ENCODE measurements around the gene LRFN2. TPM values are rescaled to one million over a fixed set of nuclear protein-coding genes. Genes with fewer than 3 reads are reported as not detected.

The LRFN2 gene
- total RNA-seq, 1 donor from 2014 or later = not detected

GRCh38 chr6:40378071-40378724 lies 209.0 kb downstream of the LRFN2 start:
- DNase-seq = no peak
- no peaks in the 10 kb centered on the region for H3K9me3 ChIP-seq (replicated peaks)
- H3K4me3 ChIP-seq = no peak overlapping the region
- no peaks in the 10 kb centered on the region for H3K4me1 ChIP-seq
- no peaks in the 10 kb centered on the region for H3K36me3 ChIP-seq
- no peak for TF ChIP-seq CTCF (IDR thresholded peaks at IDR 0.05; ENCODE audit: borderline replicate concordance)
- peaks cover 19% of the 10 kb centered on the region for H3K27me3 ChIP-seq (ENCODE audit: low read depth)
- H3K27ac ChIP-seq (replicated peaks) = no peak overlapping the region
- intact Hi-C loops (cut with micrococcal nuclease) = no loop called here

- no peaks in the 10 kb centered on the region for H3K4me1 ChIP-seq
- H3K9me3 ChIP-seq (replicated peaks) = no peaks in the 10 kb centered on the region
- no peak for TF ChIP-seq CTCF (IDR thresholded peaks at IDR 0.05; ENCODE audit: borderline replicate concordance)
- no peaks in the 10 kb centered on the region for H3K36me3 ChIP-seq
- peaks cover 12% of the 10 kb centered on the region for H3K27me3 ChIP-seq (ENCODE audit: low read depth)
- H3K4me3 ChIP-seq = no peak overlapping the region
- no peak overlapping the region for H3K27ac ChIP-seq (replicated peaks)
- no peak for DNase-seq
- intact Hi-C loops (cut with micrococcal nuclease) = no loop called here
Observed at GRCh38 chr6:40377173-40377806, 209.9 kb downstream of the LRFN2 start.

GRCh38 chr6:40376113-40376650 lies 211.0 kb downstream of the LRFN2 start:
- Histone ChIP-seq H3K27ac (replicated peaks) (no peak overlapping the region), H3K9me3 (replicated peaks) (peaks cover 1% of the 10 kb centered on the region), H3K4me1 (no peaks in the 10 kb centered on the region), H3K27me3 (ENCODE audit: low read depth) (peaks cover 13% of the 10 kb centered on the region), H3K36me3 (no peaks in the 10 kb centered on the region), H3K4me3 (no peak overlapping the region)
- no peak for DNase-seq
- intact Hi-C loops (cut with micrococcal nuclease) = no loop called here
- TF ChIP-seq CTCF (IDR thresholded peaks at IDR 0.05; ENCODE audit: borderline replicate concordance) = no peak

GRCh38 chr6:40373267-40373666 lies 213.9 kb downstream of the LRFN2 start:
- Histone ChIP-seq H3K36me3 (no peaks in the 10 kb centered on the region), H3K27me3 (ENCODE audit: low read depth) (peaks cover 14% of the 10 kb centered on the region), H3K4me3 (no peak overlapping the region), H3K4me1 (no peaks in the 10 kb centered on the region), H3K27ac (replicated peaks) (no peak overlapping the region), H3K9me3 (replicated peaks) (peaks cover 6% of the 10 kb centered on the region)
- no peak for DNase-seq
- intact Hi-C loops (cut with micrococcal nuclease) = no loop called here
- TF ChIP-seq CTCF (IDR thresholded peaks at IDR 0.05; ENCODE audit: borderline replicate concordance) = no peak

GRCh38 chr6:40371621-40372020 lies 215.5 kb downstream of the LRFN2 start:
- no peak for DNase-seq
- no peak for TF ChIP-seq CTCF (IDR thresholded peaks at IDR 0.05; ENCODE audit: borderline replicate concordance)
- intact Hi-C loops (cut with micrococcal nuclease) = no loop called here
- Histone ChIP-seq H3K36me3 (no peaks in the 10 kb centered on the region), H3K27ac (replicated peaks) (no peak overlapping the region), H3K4me3 (no peak overlapping the region), H3K4me1 (no peaks in the 10 kb centered on the region), H3K27me3 (ENCODE audit: low read depth) (peaks cover 20% of the 10 kb centered on the region), H3K9me3 (replicated peaks) (peaks cover 11% of the 10 kb centered on the region)

Data from left ventricle myocardium inferior (tissue), 1 donor.